RWPE2 (cell line): ENCODE measurements around the gene BCL2L11.

Source experiments
- ATAC-seq: fragments of 200-7000 bp; cut with Tn5 transposase; 3 replicates; pipeline ENCODE4 v1.9.1; 2021; ENCODE audit warnings: low read depth
- DNase-seq: peaks from one replicate; pipeline ENCODE4 v3.0.0-alpha.2; 2020; ENCODE audit warnings: low spot score
- H3K27ac ChIP-seq: fragments of 450-650 bp; 2 replicates; pipeline ENCODE4 v1.5.1; 2017; ENCODE audit warnings: mild to moderate bottlenecking; ENCODE audit not compliant: poor library complexity, severe bottlenecking
- H3K27me3 ChIP-seq: fragments of 250-450 bp; sonication (Bioruptor Pico); 2 replicates; pipeline ENCODE4 v1.5.1; 2021; ENCODE audit warnings: mild to moderate bottlenecking, moderate library complexity; ENCODE audit not compliant: insufficient read depth, poor library complexity, severe bottlenecking
- H3K36me3 ChIP-seq: fragments of 250-450 bp; sonication (Bioruptor Pico); 2 replicates; pipeline ENCODE4 v1.5.1; 2020; ENCODE audit warnings: low read depth, mild to moderate bottlenecking, moderate library complexity
- H3K4me1 ChIP-seq: fragments of 250-450 bp; sonication (Bioruptor Pico); 2 replicates; pipeline ENCODE4 v1.5.1; 2021; ENCODE audit warnings: mild to moderate bottlenecking, moderate library complexity; ENCODE audit not compliant: insufficient read depth, poor library complexity, severe bottlenecking
- H3K4me3 ChIP-seq: fragments of 250-450 bp; sonication (Bioruptor Pico); 2 replicates; pipeline ENCODE4 v1.5.1; 2021; ENCODE audit warnings: mild to moderate bottlenecking, moderate library complexity; ENCODE audit not compliant: severe bottlenecking
- H3K9me3 ChIP-seq: fragments of 250-450 bp; sonication (Bioruptor Pico); 2 replicates; pipeline ENCODE4 v1.5.1; 2021; ENCODE audit warnings: mild to moderate bottlenecking, moderate library complexity; ENCODE audit not compliant: severe bottlenecking
- CTCF ChIP-seq: fragments of 450-650 bp; IDR thresholded peaks from one replicate; pipeline ENCODE4 v1.5.1; 2017; ENCODE audit warnings: mild to moderate bottlenecking, moderate library complexity; ENCODE audit not compliant: poor library complexity, severe bottlenecking

The BCL2L11 gene

GRCh38 chr2:111094691-111095090, 26.0 kb upstream of the BCL2L11 start:
- Histone ChIP-seq H3K27me3 (no peaks in the 10 kb centered on the region), H3K4me1 (no peaks in the 10 kb centered on the region), H3K36me3 (no peaks in the 10 kb centered on the region), H3K4me3 (no peak overlapping the region), H3K9me3 (no peaks in the 10 kb centered on the region), H3K27ac (no peak overlapping the region)
- no peak for TF ChIP-seq CTCF
- DNase-seq (no peak), ATAC-seq (no peak)

- no peaks in the 10 kb centered on the region for H3K9me3 ChIP-seq
- H3K4me3 ChIP-seq: no peak overlapping the region
- no peaks in the 10 kb centered on the region for H3K4me1 ChIP-seq
- TF ChIP-seq CTCF: no peak
- no peaks in the 10 kb centered on the region for H3K36me3 ChIP-seq
- H3K27ac ChIP-seq: no peak overlapping the region
- DNase-seq: no peak
- ATAC-seq: no peak
- H3K27me3 ChIP-seq: no peaks in the 10 kb centered on the region
Observed at GRCh38 chr2:111095434-111095833, 25.3 kb upstream of the BCL2L11 start.

GRCh38 chr2:111099402-111099801, 21.3 kb upstream of the BCL2L11 start:
- DNase-seq (no peak), ATAC-seq (no peak)
- no peaks in the 10 kb centered on the region for H3K9me3 ChIP-seq
- H3K36me3 ChIP-seq: no peaks in the 10 kb centered on the region
- H3K4me1 ChIP-seq: no peaks in the 10 kb centered on the region
- no peak overlapping the region for H3K27ac ChIP-seq
- no peak overlapping the region for H3K4me3 ChIP-seq
- no peak for TF ChIP-seq CTCF
- H3K27me3 ChIP-seq: no peaks in the 10 kb centered on the region

GRCh38 chr2:111100087-111100764, 20.5 kb upstream of the BCL2L11 start:
- Histone ChIP-seq H3K27ac (no peak overlapping the region), H3K27me3 (peaks cover 4% of the 10 kb centered on the region), H3K4me1 (no peaks in the 10 kb centered on the region), H3K4me3 (no peak overlapping the region), H3K9me3 (no peaks in the 10 kb centered on the region), H3K36me3 (no peaks in the 10 kb centered on the region)
- DNase-seq (no peak), ATAC-seq (no peak)
- no peak for TF ChIP-seq CTCF

GRCh38 chr2:111100765-111101162, 19.9 kb upstream of the BCL2L11 start:
- H3K4me1 ChIP-seq: no peaks in the 10 kb centered on the region
- no peak overlapping the region for H3K4me3 ChIP-seq
- no peaks in the 10 kb centered on the region for H3K9me3 ChIP-seq
- ATAC-seq: peak; percentile 38; the same call in 1 of the 3 replicates
- H3K27me3 ChIP-seq: peaks cover 4% of the 10 kb centered on the region
- no peak for DNase-seq
- no peak overlapping the region for H3K27ac ChIP-seq
- no peak for TF ChIP-seq CTCF
- no peaks in the 10 kb centered on the region for H3K36me3 ChIP-seq
